Measurements from ENCODE around the gene TPD52L1.
"Not testable (repeated sequence)": the region's sequence is repeated elsewhere in the genome, so short reads cannot be mapped to it uniquely, and the experiment has no call there.

TPD52L1 gene

GRCh38 chr6:125142618-125143017 is 11.0 kb upstream of the TPD52L1 start:
- no peak for DNase-seq (ENCODE audit: low spot score)

GRCh38 chr6:125144822-125145221 is 8.8 kb upstream of the TPD52L1 start:
- DNase-seq (ENCODE audit: low spot score) = no peak

GRCh38 chr6:125149256-125150144 is 4.1 kb upstream of the TPD52L1 start:
- no peak for DNase-seq (ENCODE audit: low spot score)

GRCh38 chr6:125151700-125152099 is 1.9 kb upstream of the TPD52L1 start:
- DNase-seq (ENCODE audit: low spot score) = no peak

GRCh38 chr6:125154118-125154760 is 666 bp downstream of the TPD52L1 start:
- peak; percentile 9 for DNase-seq (ENCODE audit: low spot score)

- DNase-seq (ENCODE audit: low spot score) = peak; percentile 60
Measured at GRCh38 chr6:125154761-125155135, 1.2 kb downstream of the TPD52L1 start.

GRCh38 chr6:125155344-125155743 is 1.8 kb downstream of the TPD52L1 start:
- no peak for DNase-seq (ENCODE audit: low spot score)

- no peak for DNase-seq (ENCODE audit: low spot score)
Measured at GRCh38 chr6:125156496-125156895, 2.9 kb downstream of the TPD52L1 start.

GRCh38 chr6:125157280-125157679 is 3.7 kb downstream of the TPD52L1 start:
- no peak for DNase-seq (ENCODE audit: low spot score)

- no peak for DNase-seq (ENCODE audit: low spot score)
Measured at GRCh38 chr6:125157725-125158124, 4.2 kb downstream of the TPD52L1 start.

- DNase-seq (ENCODE audit: low spot score) = not testable (repeated sequence)
Measured at GRCh38 chr6:125163339-125163738, 9.8 kb downstream of the TPD52L1 start.

- DNase-seq (ENCODE audit: low spot score) = no peak
Measured at GRCh38 chr6:125163811-125164210, 10.2 kb downstream of the TPD52L1 start.

- DNase-seq (ENCODE audit: low spot score) = no peak
Measured at GRCh38 chr6:125164696-125165095, 11.1 kb downstream of the TPD52L1 start.

GRCh38 chr6:125165256-125165655 is 11.7 kb downstream of the TPD52L1 start:
- no peak for DNase-seq (ENCODE audit: low spot score)

GRCh38 chr6:125165776-125166175 is 12.2 kb downstream of the TPD52L1 start:
- DNase-seq (ENCODE audit: low spot score) = no peak

- DNase-seq (ENCODE audit: low spot score) = no peak
Measured at GRCh38 chr6:125166711-125167110, 13.1 kb downstream of the TPD52L1 start.

- no peak for DNase-seq (ENCODE audit: low spot score)
Measured at GRCh38 chr6:125167579-125167978, 14.0 kb downstream of the TPD52L1 start.

GRCh38 chr6:125169058-125169457 is 15.5 kb downstream of the TPD52L1 start:
- DNase-seq (ENCODE audit: low spot score) = no peak

GRCh38 chr6:125169522-125169921 is 15.9 kb downstream of the TPD52L1 start:
- DNase-seq (ENCODE audit: low spot score) = no peak

GRCh38 chr6:125170376-125170775 is 16.8 kb downstream of the TPD52L1 start:
- peak; percentile 3 for DNase-seq (ENCODE audit: low spot score)

GRCh38 chr6:125173341-125174095 is 19.9 kb downstream of the TPD52L1 start:
- DNase-seq (ENCODE audit: low spot score) = no peak

GRCh38 chr6:125174626-125175025 is 21.1 kb downstream of the TPD52L1 start:
- DNase-seq (ENCODE audit: low spot score) = no peak

All from SW480 (cell line).